Lower leg skin (tissue), 3 donors: ENCODE data around the gene C2orf76.

Experiments used
- CTCF ChIP-seq, 3 donors: fragments of 450-650 bp; IDR thresholded peaks; one replicate each; pipeline ENCODE4 v1.5.1; 2016; ENCODE audit warnings: antibody characterized with exemption in 3 of 3, mild to moderate bottlenecking in 3 of 3, moderate library complexity in 2 of 3
- POLR2A ChIP-seq, 2 donors: fragments of 450-650 bp; IDR thresholded peaks; one replicate each; pipeline ENCODE4 v1.6.1; 2016 to 2017; ENCODE audit warnings: antibody characterized with exemption in 2 of 2, mild to moderate bottlenecking in 1 of 2, moderate library complexity in 1 of 2

GRCh38 chr2:119293900-119294299 is 72.7 kb downstream of the C2orf76 start:
- no peak for TF ChIP-seq CTCF (IDR thresholded peaks at IDR 0.05)
- TF ChIP-seq POLR2A (IDR thresholded peaks at IDR 0.05), result no peak
